ENCODE data around the gene ULK3. TPM values are rescaled to one million over a fixed set of nuclear protein-coding genes. Genes with fewer than 3 reads are reported as not detected.

ULK3 gene
- total and polyA plus RNA-seq, 2 of the 4 experiments (the other 2 are of a cell fraction) = 11.8 to 22.7 TPM

DNA sequence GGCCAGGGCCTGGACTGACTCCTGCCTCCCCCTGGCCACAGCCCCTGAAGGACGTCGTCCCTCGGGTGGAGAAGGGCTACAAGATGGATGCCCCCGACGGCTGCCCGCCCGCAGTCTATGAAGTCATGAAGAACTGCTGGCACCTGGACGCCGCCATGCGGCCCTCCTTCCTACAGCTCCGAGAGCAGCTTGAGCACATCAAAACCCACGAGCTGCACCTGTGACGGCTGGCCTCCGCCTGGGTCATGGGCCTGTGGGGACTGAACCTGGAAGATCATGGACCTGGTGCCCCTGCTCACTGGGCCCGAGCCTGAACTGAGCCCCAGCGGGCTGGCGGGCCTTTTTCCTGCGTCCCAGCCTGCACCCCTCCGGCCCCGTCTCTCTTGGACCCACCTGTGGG, 40.7 kb downstream of the ULK3 start:
- H3K27me3 ChIP-seq (ENCODE audit: control insufficient read depth, insufficient read depth, low read length) = no peaks in the 10 kb centered on the region
- no peak overlapping the region for H4K91ac ChIP-seq (ENCODE audit: insufficient read depth, low read depth, low read length)
- DNase-seq = no peak
- no peak overlapping the region for H4K5ac ChIP-seq (ENCODE audit: low read depth, low read length)
- no peak overlapping the region for H3K56ac ChIP-seq (ENCODE audit: extremely low read depth, insufficient read depth, low read length)
- no peak overlapping the region for H3K4ac ChIP-seq (ENCODE audit: low read depth, low read length)
- peaks cover 2% of the 10 kb centered on the region; the same call in 1 of the 2 replicates for H3K4me1 ChIP-seq (ENCODE audit: control insufficient read depth, insufficient read depth, low read length)
- no peak overlapping the region for H3K23ac ChIP-seq (ENCODE audit: low read depth, low read length)
- WGBS, 2 experiments (ENCODE audit: extremely low coverage in 2 of 2, insufficient read length in 1 of 2) = 96% methylated on average over 16 of the region's 20 CpGs; no CpG with 5 or more reads in 1 of the 2 experiments
- H3K9ac ChIP-seq (ENCODE audit: low read depth, low read length) = no peak overlapping the region
- H3K4me2 ChIP-seq (ENCODE audit: low read depth, low read length) = no peak overlapping the region
- H4K8ac ChIP-seq (ENCODE audit: low read depth in 2 of 2, low read length in 2 of 2) = no peak overlapping the region
- no peak overlapping the region for H2BK20ac ChIP-seq (ENCODE audit: low read depth, low read length)
- dilution Hi-C loops (cut with HindIII; ENCODE audit: low sequenced_read_pairs, unreplicated experiment) = no loop called here
- peaks cover 44% of the 10 kb centered on the region for H3K36me3 ChIP-seq (ENCODE audit: control insufficient read depth, insufficient read depth, low read length)
- H2AK9ac ChIP-seq (replicated peaks; ENCODE audit: low read depth, low read length, poor library complexity) = no peak overlapping the region
- no TSS peak for BruUV-seq (replicated peaks)
- CTCF ChIA-PET = interaction anchor here (1.2 kb wide), 1 partner anchor 31 kb away, joined by 3 read pairs; no protein-coding TSS in a partner anchor
- POLR2A ChIA-PET (ENCODE audit: unreplicated experiment) = no interaction called here
- no peak overlapping the region for H2AK5ac ChIP-seq (ENCODE audit: low read depth, low read length)
- H2AFZ ChIP-seq (replicated peaks; ENCODE audit: low read length, poor library complexity) = peak overlapping the region; percentile 39
- H2BK120ac ChIP-seq (ENCODE audit: low read depth, low read length) = no peak overlapping the region
- TF ChIP-seq MXI1 (IDR thresholded peaks at IDR 0.05; ENCODE audit: borderline replicate concordance, low read depth, low read length) (no peak), USF2 (IDR thresholded peaks at IDR 0.05; ENCODE audit: low read depth, low read length) (no peak), SMC3 (IDR thresholded peaks at IDR 0.05; ENCODE audit: low read depth, low read length) (no peak), RAD21 (IDR thresholded peaks at IDR 0.05; ENCODE audit: low read length) (no peak), MAFK (IDR thresholded peaks at IDR 0.05; ENCODE audit: low read depth, low read length) (no peak), MAZ (IDR thresholded peaks at IDR 0.05; ENCODE audit: borderline replicate concordance, low read depth, low read length) (no peak), CHD1 (IDR thresholded peaks at IDR 0.05; ENCODE audit: low read depth, low read length) (no peak), CEBPB (IDR thresholded peaks at IDR 0.05; ENCODE audit: low read depth, low read length) (no peak), RCOR1 (IDR thresholded peaks at IDR 0.05; ENCODE audit: insufficient replicate concordance, low read length) (no peak), NFE2L2 (IDR thresholded peaks at IDR 0.05; ENCODE audit: low read depth, low read length) (no peak), FOS (IDR thresholded peaks at IDR 0.05; ENCODE audit: low read depth, low read length) (no peak), RFX5 (IDR thresholded peaks at IDR 0.05; ENCODE audit: low read depth, low read length) (no peak)
- TF ChIP-seq, protein P1, sequence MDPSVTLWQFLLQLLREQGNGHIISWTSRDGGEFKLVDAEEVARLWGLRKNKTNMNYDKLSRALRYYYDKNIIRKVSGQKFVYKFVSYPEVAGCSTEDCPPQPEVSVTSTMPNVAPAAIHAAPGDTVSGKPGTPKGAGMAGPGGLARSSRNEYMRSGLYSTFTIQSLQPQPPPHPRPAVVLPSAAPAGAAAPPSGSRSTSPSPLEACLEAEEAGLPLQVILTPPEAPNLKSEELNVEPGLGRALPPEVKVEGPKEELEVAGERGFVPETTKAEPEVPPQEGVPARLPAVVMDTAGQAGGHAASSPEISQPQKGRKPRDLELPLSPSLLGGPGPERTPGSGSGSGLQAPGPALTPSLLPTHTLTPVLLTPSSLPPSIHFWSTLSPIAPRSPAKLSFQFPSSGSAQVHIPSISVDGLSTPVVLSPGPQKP (IDR thresholded peaks at IDR 0.05; ENCODE audit: borderline replicate concordance, low read depth, low read length) = no peak
- H3K27ac ChIP-seq (ENCODE audit: insufficient read depth, low read length) = no peak overlapping the region
- no peak overlapping the region for H3K14ac ChIP-seq (replicated peaks; ENCODE audit: low read depth, low read length)
- no peak overlapping the region for H2BK15ac ChIP-seq (ENCODE audit: low read depth, low read length)
- no peak for ATAC-seq (ENCODE audit: low read depth)
- H3K79me1 ChIP-seq (ENCODE audit: low read depth in 1 of 2, low read length in 2 of 2) = peaks cover 3 to 37% of the 10 kb centered on the region in 2 experiments; a peak in 3 of 4 replicates
- in situ Hi-C loops (cut with MboI; ENCODE audit: low sequenced_read_pairs) = no loop called here
- intact Hi-C loops (cut with micrococcal nuclease) = no loop called here
- H3K9me3 ChIP-seq (ENCODE audit: control insufficient read depth, insufficient read depth, low read length) = no peaks in the 10 kb centered on the region
- no peak overlapping the region for H2BK5ac ChIP-seq (ENCODE audit: low read depth, low read length, poor library complexity, severe bottlenecking)
- no peak overlapping the region for H3K4me3 ChIP-seq (ENCODE audit: insufficient read depth, low read depth, low read length)
- H4K20me1 ChIP-seq (ENCODE audit: insufficient read depth, low read length) = peaks cover 32% of the 10 kb centered on the region
- no peaks in the 10 kb centered on the region for H3K9me1 ChIP-seq (ENCODE audit: insufficient read depth, low read length)
- no peak overlapping the region for H3K18ac ChIP-seq (ENCODE audit: low read depth, low read length)

Measured in IMR-90 (cell line).